LNCaP clone FGC (cell line): ENCODE data around the gene PALLD.
A peak's percentile ranks its signal among the peaks of the same experiment; 100 is the strongest.

Experiments used
- DNase-seq: peaks from one replicate; pipeline ENCODE4 v3.0.0-alpha.2; 2011; ENCODE audit warnings: low read depth
- H3K4me3 ChIP-seq: 2 replicates; pipeline ENCODE4 v1.5.1; 2011; ENCODE audit warnings: mild to moderate bottlenecking, low read depth, low read length, control low read depth
- TF ChIP-seq, protein P1 (sequence below): IDR thresholded peaks from 2 replicates; pipeline ENCODE4 v1.5.1; 2012; ENCODE audit warnings: mild to moderate bottlenecking; ENCODE audit not compliant: control insufficient read depth, insufficient read depth; ENCODE audit errors: extremely low read depth

PALLD gene

DNA sequence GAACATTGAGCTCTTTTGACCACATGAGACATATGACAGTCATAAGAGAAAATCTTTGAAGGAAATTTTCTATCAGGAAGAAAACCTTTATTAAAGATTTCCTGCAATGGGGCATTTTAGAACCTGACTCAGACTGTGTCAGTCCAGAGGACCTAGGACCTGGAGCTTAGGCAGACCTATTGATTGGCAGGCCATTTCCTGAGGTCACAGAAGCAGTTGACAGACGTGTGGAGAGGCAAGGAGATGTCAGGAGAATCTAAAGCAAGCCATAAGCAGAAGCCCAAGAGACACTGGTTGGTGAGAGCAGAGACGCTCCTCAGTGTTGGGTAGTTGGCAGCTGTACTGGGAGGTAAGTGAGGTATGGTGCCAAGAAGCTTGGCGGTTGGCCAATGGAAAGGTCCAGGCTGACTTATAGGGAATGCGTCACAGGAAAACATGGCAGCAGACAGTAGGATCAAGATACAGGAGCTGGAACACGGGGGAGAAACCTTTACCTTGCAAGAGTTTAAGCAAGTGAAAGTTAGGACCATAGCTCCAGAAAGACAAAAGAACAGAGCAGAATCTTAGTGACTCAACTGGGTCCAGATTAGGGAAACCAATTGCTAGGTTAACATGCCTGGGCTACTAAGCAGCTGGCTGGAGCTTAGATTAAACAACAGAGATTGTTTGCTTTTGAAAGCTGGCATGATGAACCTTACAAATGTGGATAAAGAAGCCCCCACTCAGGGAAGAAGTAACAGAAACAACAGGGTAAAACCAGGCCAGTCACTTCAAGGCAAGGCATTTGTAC lies 18.6 kb downstream of the PALLD start:
- TF ChIP-seq, protein P1, sequence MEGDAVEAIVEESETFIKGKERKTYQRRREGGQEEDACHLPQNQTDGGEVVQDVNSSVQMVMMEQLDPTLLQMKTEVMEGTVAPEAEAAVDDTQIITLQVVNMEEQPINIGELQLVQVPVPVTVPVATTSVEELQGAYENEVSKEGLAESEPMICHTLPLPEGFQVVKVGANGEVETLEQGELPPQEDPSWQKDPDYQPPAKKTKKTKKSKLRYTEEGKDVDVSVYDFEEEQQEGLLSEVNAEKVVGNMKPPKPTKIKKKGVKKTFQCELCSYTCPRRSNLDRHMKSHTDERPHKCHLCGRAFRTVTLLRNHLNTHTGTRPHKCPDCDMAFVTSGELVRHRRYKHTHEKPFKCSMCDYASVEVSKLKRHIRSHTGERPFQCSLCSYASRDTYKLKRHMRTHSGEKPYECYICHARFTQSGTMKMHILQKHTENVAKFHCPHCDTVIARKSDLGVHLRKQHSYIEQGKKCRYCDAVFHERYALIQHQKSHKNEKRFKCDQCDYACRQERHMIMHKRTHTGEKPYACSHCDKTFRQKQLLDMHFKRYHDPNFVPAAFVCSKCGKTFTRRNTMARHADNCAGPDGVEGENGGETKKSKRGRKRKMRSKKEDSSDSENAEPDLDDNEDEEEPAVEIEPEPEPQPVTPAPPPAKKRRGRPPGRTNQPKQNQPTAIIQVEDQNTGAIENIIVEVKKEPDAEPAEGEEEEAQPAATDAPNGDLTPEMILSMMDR = no peak
- H3K4me3 ChIP-seq = no peak overlapping the region
- no peak for DNase-seq

DNA sequence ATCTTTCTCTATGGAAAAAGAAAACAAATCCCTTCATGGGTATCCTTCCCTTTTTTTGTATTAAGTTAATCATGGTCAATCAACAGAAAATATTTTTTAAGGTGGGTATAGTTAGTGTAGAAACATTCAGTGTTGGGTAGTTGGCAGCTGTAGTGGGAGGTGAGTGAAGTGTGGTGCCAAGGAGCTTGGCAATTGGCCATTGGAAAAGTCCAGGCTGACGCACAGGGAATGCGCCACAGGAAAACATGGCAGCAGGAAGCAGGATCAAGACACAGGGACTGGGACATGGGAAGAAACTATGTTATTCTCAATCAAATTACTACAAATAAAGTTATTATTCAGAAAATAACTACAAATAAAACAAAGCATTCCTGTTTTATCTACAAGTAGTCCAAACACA lies 20.0 kb downstream of the PALLD start:
- DNase-seq = no peak

DNA sequence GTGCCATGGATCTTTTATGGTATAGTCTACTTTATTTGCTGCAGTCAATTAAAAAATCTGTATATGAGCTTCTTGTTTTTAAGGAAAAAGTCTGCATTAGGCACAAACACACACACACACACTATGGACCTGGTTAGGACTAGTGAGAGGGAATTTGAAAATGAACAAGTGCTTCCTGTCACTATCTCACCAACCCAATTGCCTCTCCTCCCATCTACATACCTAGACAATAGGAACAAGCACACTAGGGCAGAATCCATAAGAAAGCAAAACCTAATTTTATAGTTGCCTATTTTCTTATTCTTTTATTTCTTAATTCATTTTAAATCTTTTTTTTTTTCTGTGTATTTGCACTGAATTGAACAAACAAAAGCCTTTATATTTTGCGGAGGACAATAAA lies 22.7 kb downstream of the PALLD start:
- TF ChIP-seq, protein P1 = no peak
- DNase-seq = no peak
- no peak overlapping the region for H3K4me3 ChIP-seq

More for the DNA sequence above, 20.0 kb downstream of the PALLD start:
- TF ChIP-seq, protein P1 = no peak
- H3K4me3 ChIP-seq = no peak overlapping the region

DNA sequence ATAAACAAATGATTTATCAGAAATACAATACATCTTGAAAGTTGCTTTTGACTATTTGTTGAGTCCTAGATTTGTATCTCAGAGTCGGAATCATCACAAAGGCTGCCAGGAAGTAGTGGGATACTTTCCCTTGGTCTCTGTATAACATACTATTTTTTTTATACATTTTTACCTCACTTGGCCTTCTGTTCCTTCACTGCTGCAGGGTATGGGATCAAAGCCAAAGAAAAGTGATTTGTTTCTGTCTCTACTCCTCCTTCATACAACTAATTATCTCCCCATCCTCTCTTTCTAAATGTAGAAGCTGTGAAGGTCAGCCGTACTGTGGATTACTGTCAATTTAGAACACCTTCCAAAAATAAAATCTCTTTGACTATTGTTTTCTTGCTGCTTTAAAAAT lies 24.9 kb downstream of the PALLD start:
- no peak overlapping the region for H3K4me3 ChIP-seq
- TF ChIP-seq, protein P1 = no peak
- no peak for DNase-seq

DNA sequence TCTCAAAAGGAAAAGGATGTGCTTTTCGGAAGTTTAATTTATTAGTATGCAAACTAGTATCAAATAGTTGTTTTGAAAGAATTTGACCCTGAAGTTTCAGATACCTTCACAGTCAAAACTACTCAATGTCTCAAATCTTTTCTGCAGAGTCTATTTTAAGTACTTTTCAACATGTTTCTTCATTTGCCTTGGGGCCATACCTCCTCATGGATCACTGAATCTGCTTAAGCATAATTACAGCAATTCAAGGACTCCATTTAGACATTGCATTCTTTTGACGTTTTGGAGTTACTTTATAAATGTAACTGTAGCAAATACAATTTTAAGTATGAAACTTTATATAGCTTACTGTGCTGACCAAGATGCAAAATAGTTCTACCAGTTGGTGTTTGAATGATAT lies 25.5 kb downstream of the PALLD start:
- TF ChIP-seq, protein P1 = no peak
- no peak overlapping the region for H3K4me3 ChIP-seq
- no peak for DNase-seq

DNA sequence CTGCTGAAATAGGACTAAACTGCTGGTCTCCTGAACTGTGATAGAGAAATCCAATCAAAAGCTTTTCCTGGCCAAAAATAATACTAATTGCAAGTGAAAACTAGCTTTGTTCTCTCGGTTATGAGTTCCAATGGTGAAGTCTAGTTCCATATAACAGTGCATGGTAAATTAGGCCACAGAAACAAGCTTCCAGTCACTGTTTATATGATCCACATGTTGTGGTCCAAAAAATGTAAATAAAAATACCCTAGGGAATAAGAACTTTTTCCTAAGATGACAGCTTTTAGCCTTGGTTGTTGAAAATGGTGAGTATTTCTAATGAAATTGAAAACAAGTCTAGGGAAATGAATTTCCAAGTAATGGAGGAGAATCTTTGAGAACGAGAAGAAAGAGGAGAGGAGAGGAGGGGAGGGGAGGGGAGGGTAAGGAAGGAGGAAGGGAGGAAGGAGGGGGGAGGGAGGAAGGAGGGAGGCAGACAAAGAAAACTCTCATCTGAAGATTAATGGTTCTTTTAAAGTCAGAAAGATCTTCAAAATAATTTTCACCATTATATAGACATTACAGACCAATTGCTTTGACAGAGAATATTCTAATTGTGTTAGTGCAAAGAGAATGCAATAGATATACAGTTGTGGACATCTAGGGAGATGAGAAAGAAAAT lies 26.1 kb downstream of the PALLD start:
- DNase-seq = no peak
- TF ChIP-seq, protein P1 = no peak
- no peak overlapping the region for H3K4me3 ChIP-seq

DNA sequence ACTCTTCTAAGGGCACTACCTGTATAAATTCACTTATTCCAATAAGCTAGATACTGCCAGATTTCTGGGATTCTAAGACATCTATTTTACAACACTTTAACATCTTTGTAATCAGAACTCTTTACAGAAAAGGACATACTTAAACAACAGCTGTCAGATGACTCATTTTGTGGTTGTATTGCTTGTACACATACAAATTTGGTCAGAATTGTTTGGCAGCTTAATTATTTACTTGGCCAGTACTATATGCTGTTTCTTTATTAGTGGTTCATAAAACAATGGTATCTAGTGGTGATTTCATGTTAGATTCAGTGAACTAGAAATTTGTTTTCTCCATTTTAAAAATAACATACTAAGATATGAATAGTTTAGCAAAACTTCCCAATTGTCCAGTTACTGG lies 27.2 kb downstream of the PALLD start:
- peak; percentile 72 for DNase-seq
- TF ChIP-seq, protein P1 = no peak
- H3K4me3 ChIP-seq = no peak overlapping the region
